ENCODE data around the gene TEN1.
"Not testable (repeated sequence)": the region's sequence is repeated elsewhere in the genome, so short reads cannot be mapped to it uniquely, and the experiment has no call there.

Gene TEN1

GRCh38 chr17:76038050-76038449 lies 59.0 kb downstream of the TEN1 start:
- no peak overlapping the region for H3K27ac ChIP-seq (ENCODE audit: insufficient read depth, low read length, poor library complexity, severe bottlenecking)
- no peaks in the 10 kb centered on the region for H3K9me3 ChIP-seq (ENCODE audit: control insufficient read depth, low read length)
- H3K36me3 ChIP-seq (ENCODE audit: control insufficient read depth, insufficient read depth, low read length) = peaks cover 51% of the 10 kb centered on the region
- no peak overlapping the region for H3K4me3 ChIP-seq (ENCODE audit: insufficient read depth, low read depth, low read length, poor library complexity, severe bottlenecking)
- no peaks in the 10 kb centered on the region for H3K4me1 ChIP-seq (ENCODE audit: control insufficient read depth, insufficient read depth, low read length, poor library complexity, severe bottlenecking)
- DNase-seq = no peak
- no peaks in the 10 kb centered on the region for H3K27me3 ChIP-seq (replicated peaks; ENCODE audit: control insufficient read depth, insufficient read depth, low read length, poor library complexity, severe bottlenecking)

DNA sequence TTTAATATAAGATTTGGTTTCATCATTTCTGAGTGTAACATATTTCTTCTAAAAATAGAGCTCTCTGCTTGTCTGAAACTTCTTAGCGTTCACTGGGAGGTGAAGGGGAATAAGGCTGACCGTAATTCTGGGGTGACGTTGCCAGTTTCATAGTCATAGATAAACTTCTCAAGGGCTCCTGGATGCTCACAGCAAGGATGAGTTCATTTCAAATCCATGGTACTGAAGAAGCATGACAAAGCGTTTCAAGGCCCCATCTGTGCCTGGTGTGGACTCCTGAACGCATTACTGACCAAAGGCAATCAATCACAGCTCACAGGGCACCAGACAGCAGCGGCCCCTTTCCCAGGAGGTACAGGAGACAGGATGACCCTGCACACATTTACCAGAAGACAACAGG lies 60.1 kb downstream of the TEN1 start:
- H3K36me3 ChIP-seq (ENCODE audit: control insufficient read depth, insufficient read depth, low read length) = peaks cover 61% of the 10 kb centered on the region
- no peaks in the 10 kb centered on the region for H3K4me1 ChIP-seq (ENCODE audit: control insufficient read depth, insufficient read depth, low read length, poor library complexity, severe bottlenecking)
- no peaks in the 10 kb centered on the region for H3K27me3 ChIP-seq (replicated peaks; ENCODE audit: control insufficient read depth, insufficient read depth, low read length, poor library complexity, severe bottlenecking)
- no peak for DNase-seq
- no peak overlapping the region for H3K27ac ChIP-seq (ENCODE audit: insufficient read depth, low read length, poor library complexity, severe bottlenecking)
- no peaks in the 10 kb centered on the region for H3K9me3 ChIP-seq (ENCODE audit: control insufficient read depth, low read length)
- no peak overlapping the region for H3K4me3 ChIP-seq (ENCODE audit: insufficient read depth, low read depth, low read length, poor library complexity, severe bottlenecking)

GRCh38 chr17:76040376-76040775 lies 61.3 kb downstream of the TEN1 start:
- DNase-seq = no peak
- Histone ChIP-seq H3K4me1 (ENCODE audit: control insufficient read depth, insufficient read depth, low read length, poor library complexity, severe bottlenecking) (no peaks in the 10 kb centered on the region), H3K36me3 (ENCODE audit: control insufficient read depth, insufficient read depth, low read length) (peaks cover 74% of the 10 kb centered on the region), H3K9me3 (ENCODE audit: control insufficient read depth, low read length) (no peaks in the 10 kb centered on the region), H3K27ac (ENCODE audit: insufficient read depth, low read length, poor library complexity, severe bottlenecking) (no peak overlapping the region), H3K4me3 (ENCODE audit: insufficient read depth, low read depth, low read length, poor library complexity, severe bottlenecking) (no peak overlapping the region), H3K27me3 (replicated peaks; ENCODE audit: control insufficient read depth, insufficient read depth, low read length, poor library complexity, severe bottlenecking) (no peaks in the 10 kb centered on the region)

- not testable (repeated sequence) for H3K27ac ChIP-seq (ENCODE audit: insufficient read depth, low read length, poor library complexity, severe bottlenecking); H3K4me1 ChIP-seq (ENCODE audit: control insufficient read depth, insufficient read depth, low read length, poor library complexity, severe bottlenecking); H3K27me3 ChIP-seq (replicated peaks; ENCODE audit: control insufficient read depth, insufficient read depth, low read length, poor library complexity, severe bottlenecking); DNase-seq; H3K4me3 ChIP-seq (ENCODE audit: insufficient read depth, low read depth, low read length, poor library complexity, severe bottlenecking); H3K9me3 ChIP-seq (ENCODE audit: control insufficient read depth, low read length)
- peaks cover 91% of the 10 kb centered on the region for H3K36me3 ChIP-seq (ENCODE audit: control insufficient read depth, insufficient read depth, low read length)
These were observed 63.8 kb downstream of the TEN1 start for GRCh38 chr17:76042868-76043267.

- H3K4me3 ChIP-seq (ENCODE audit: insufficient read depth, low read depth, low read length, poor library complexity, severe bottlenecking); H3K4me1 ChIP-seq (ENCODE audit: control insufficient read depth, insufficient read depth, low read length, poor library complexity, severe bottlenecking); DNase-seq; H3K27me3 ChIP-seq (replicated peaks; ENCODE audit: control insufficient read depth, insufficient read depth, low read length, poor library complexity, severe bottlenecking); H3K9me3 ChIP-seq (ENCODE audit: control insufficient read depth, low read length); H3K27ac ChIP-seq (ENCODE audit: insufficient read depth, low read length, poor library complexity, severe bottlenecking): not testable (repeated sequence)
- H3K36me3 ChIP-seq (ENCODE audit: control insufficient read depth, insufficient read depth, low read length) = peaks cover 91% of the 10 kb centered on the region
These were observed 65.5 kb downstream of the TEN1 start for GRCh38 chr17:76044475-76045007.

DNA sequence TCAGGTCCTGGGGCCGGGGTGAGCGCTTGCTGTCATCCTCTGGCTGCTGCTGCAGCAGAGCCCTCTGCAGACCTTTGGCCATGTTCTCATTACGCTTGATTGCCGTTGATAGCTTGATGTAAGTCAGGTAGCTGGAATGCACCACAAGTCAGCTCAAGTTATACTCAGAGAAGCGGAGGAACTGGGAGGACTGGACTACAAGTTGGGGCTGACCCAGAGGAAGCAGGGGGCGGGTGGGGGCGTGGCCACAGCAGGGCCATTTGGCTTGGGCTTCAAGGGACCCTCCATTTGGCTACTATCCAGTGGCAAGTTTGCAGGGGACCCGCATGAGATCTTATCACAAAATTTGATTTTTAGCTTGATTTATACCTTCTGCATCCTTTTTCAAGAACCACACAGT lies 67.0 kb downstream of the TEN1 start:
- H3K9me3 ChIP-seq (ENCODE audit: control insufficient read depth, low read length) = no peaks in the 10 kb centered on the region
- H3K27me3 ChIP-seq (replicated peaks; ENCODE audit: control insufficient read depth, insufficient read depth, low read length, poor library complexity, severe bottlenecking) = no peaks in the 10 kb centered on the region
- H3K4me1 ChIP-seq (ENCODE audit: control insufficient read depth, insufficient read depth, low read length, poor library complexity, severe bottlenecking) = no peaks in the 10 kb centered on the region
- H3K27ac ChIP-seq (ENCODE audit: insufficient read depth, low read length, poor library complexity, severe bottlenecking) = no peak overlapping the region
- DNase-seq = no peak
- peaks cover 89% of the 10 kb centered on the region for H3K36me3 ChIP-seq (ENCODE audit: control insufficient read depth, insufficient read depth, low read length)
- H3K4me3 ChIP-seq (ENCODE audit: insufficient read depth, low read depth, low read length, poor library complexity, severe bottlenecking) = no peak overlapping the region

GRCh38 chr17:76048025-76048605 lies 69.1 kb downstream of the TEN1 start:
- DNase-seq = no peak
- no peaks in the 10 kb centered on the region for H3K9me3 ChIP-seq (ENCODE audit: control insufficient read depth, low read length)
- no peaks in the 10 kb centered on the region for H3K27me3 ChIP-seq (replicated peaks; ENCODE audit: control insufficient read depth, insufficient read depth, low read length, poor library complexity, severe bottlenecking)
- peaks cover 82% of the 10 kb centered on the region for H3K36me3 ChIP-seq (ENCODE audit: control insufficient read depth, insufficient read depth, low read length)
- no peaks in the 10 kb centered on the region for H3K4me1 ChIP-seq (ENCODE audit: control insufficient read depth, insufficient read depth, low read length, poor library complexity, severe bottlenecking)
- no peak overlapping the region for H3K4me3 ChIP-seq (ENCODE audit: insufficient read depth, low read depth, low read length, poor library complexity, severe bottlenecking)
- H3K27ac ChIP-seq (ENCODE audit: insufficient read depth, low read length, poor library complexity, severe bottlenecking) = no peak overlapping the region

GRCh38 chr17:76048711-76049110 lies 69.7 kb downstream of the TEN1 start:
- Histone ChIP-seq H3K27me3 (replicated peaks; ENCODE audit: control insufficient read depth, insufficient read depth, low read length, poor library complexity, severe bottlenecking) (no peaks in the 10 kb centered on the region), H3K4me3 (ENCODE audit: insufficient read depth, low read depth, low read length, poor library complexity, severe bottlenecking) (no peak overlapping the region), H3K9me3 (ENCODE audit: control insufficient read depth, low read length) (no peaks in the 10 kb centered on the region), H3K27ac (ENCODE audit: insufficient read depth, low read length, poor library complexity, severe bottlenecking) (no peak overlapping the region), H3K36me3 (ENCODE audit: control insufficient read depth, insufficient read depth, low read length) (peaks cover 81% of the 10 kb centered on the region), H3K4me1 (ENCODE audit: control insufficient read depth, insufficient read depth, low read length, poor library complexity, severe bottlenecking) (no peaks in the 10 kb centered on the region)
- no peak for DNase-seq

GRCh38 chr17:76049239-76049638 lies 70.2 kb downstream of the TEN1 start:
- no peaks in the 10 kb centered on the region for H3K9me3 ChIP-seq (ENCODE audit: control insufficient read depth, low read length)
- H3K27ac ChIP-seq (ENCODE audit: insufficient read depth, low read length, poor library complexity, severe bottlenecking) = no peak overlapping the region
- DNase-seq = no peak
- H3K27me3 ChIP-seq (replicated peaks; ENCODE audit: control insufficient read depth, insufficient read depth, low read length, poor library complexity, severe bottlenecking) = no peaks in the 10 kb centered on the region
- peaks cover 80% of the 10 kb centered on the region for H3K36me3 ChIP-seq (ENCODE audit: control insufficient read depth, insufficient read depth, low read length)
- H3K4me1 ChIP-seq (ENCODE audit: control insufficient read depth, insufficient read depth, low read length, poor library complexity, severe bottlenecking) = no peaks in the 10 kb centered on the region
- H3K4me3 ChIP-seq (ENCODE audit: insufficient read depth, low read depth, low read length, poor library complexity, severe bottlenecking) = no peak overlapping the region

DNA sequence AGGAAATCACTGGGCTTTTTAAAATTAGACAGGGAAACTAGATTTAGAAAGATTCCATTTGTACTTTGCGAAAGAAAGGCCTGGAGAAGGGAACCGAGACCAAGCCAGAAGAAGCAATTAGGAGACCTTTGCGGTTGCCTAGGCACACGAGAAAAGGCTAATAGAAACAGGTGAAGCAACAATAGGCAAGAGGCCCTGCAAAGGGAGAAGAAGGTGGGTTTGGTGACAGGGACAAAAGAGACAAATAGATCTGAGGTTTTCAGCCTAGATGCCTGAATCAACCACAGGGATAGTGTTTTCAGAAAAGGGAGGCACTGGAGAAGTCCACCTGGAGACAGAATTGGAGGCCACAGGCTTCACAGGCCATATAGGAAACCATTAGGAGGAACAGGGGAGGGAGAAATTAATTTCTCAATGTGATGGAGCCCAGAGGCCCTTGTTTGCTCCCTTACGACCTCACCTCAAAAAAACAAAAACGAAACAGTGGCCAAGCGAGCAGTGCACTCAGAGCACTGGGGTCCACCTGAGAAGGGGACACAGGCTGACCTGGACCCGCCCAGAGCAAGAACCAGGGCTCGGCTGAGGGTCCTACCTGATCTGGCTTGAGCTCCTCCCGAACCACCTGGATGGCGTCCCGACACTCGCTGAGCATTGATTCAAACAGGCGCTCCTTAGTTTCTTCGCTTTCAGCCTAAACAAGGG lies 70.9 kb downstream of the TEN1 start:
- DNase-seq = no peak
- H3K4me3 ChIP-seq (ENCODE audit: insufficient read depth, low read depth, low read length, poor library complexity, severe bottlenecking) = no peak overlapping the region
- H3K9me3 ChIP-seq (ENCODE audit: control insufficient read depth, low read length) = no peaks in the 10 kb centered on the region
- peak overlapping the region; percentile 7 for H3K27ac ChIP-seq (ENCODE audit: insufficient read depth, low read length, poor library complexity, severe bottlenecking)
- H3K36me3 ChIP-seq (ENCODE audit: control insufficient read depth, insufficient read depth, low read length) = peaks cover 74% of the 10 kb centered on the region
- no peaks in the 10 kb centered on the region for H3K4me1 ChIP-seq (ENCODE audit: control insufficient read depth, insufficient read depth, low read length, poor library complexity, severe bottlenecking)
- H3K27me3 ChIP-seq (replicated peaks; ENCODE audit: control insufficient read depth, insufficient read depth, low read length, poor library complexity, severe bottlenecking) = no peaks in the 10 kb centered on the region

Measured in effector memory CD4-positive, alpha-beta T cell (primary cell).